GM12892 (cell line): ENCODE results near the gene FKBP9.
"Not testable (repeated sequence)": the region's sequence is repeated elsewhere in the genome, so short reads cannot be mapped to it uniquely, and the experiment has no call there.

Source experiments
- DNase-seq: peaks from one replicate; pipeline ENCODE4 v3.0.0; 2011; ENCODE audit not compliant: insufficient read length
- FAIRE-seq: peaks from 2 replicates; lab custom pipeline; 2011; peaks lifted over from hg19 to GRCh38; lab: Jason Lieb, UNC
- POLR2A ChIP-seq: IDR thresholded peaks from 2 replicates; pipeline ENCODE4 v1.6.1; 2011; ENCODE audit warnings: low read depth, low read length, control low read depth
- POLR2AphosphoS5 ChIP-seq: IDR thresholded peaks from 2 replicates; pipeline ENCODE4 v1.6.1; 2011; ENCODE audit warnings: low read depth, low read length, control low read depth
- TAF1 ChIP-seq: IDR thresholded peaks from 2 replicates; pipeline ENCODE4 v1.6.1; 2011; ENCODE audit warnings: low read depth, mild to moderate bottlenecking, control low read depth, low read length, borderline replicate concordance

FKBP9 gene

GRCh38 chr7:32937344-32938174 is 19.7 kb upstream of the FKBP9 start:
- no peak for DNase-seq
- no peak for FAIRE-seq
- TF ChIP-seq TAF1 (no peak), POLR2AphosphoS5 (no peak), POLR2A (no peak)

GRCh38 chr7:32941181-32941580 is 16.1 kb upstream of the FKBP9 start:
- TF ChIP-seq POLR2A (no peak), POLR2AphosphoS5 (no peak), TAF1 (no peak)
- DNase-seq (no peak), FAIRE-seq (no peak)

- FAIRE-seq (no peak), DNase-seq (no peak)
- no peak for TF ChIP-seq POLR2A
- TF ChIP-seq TAF1 = no peak
- TF ChIP-seq POLR2AphosphoS5 = no peak
Observed at GRCh38 chr7:32941681-32942414, 15.4 kb upstream of the FKBP9 start.

- TF ChIP-seq POLR2AphosphoS5 (no peak), TAF1 (no peak), POLR2A (peak; percentile 46; the same call in 1 of the 2 replicates)
- FAIRE-seq (peak; percentile 21), DNase-seq (peak; percentile 75)
Observed at GRCh38 chr7:32942415-32943251, 14.6 kb upstream of the FKBP9 start.

- peak; percentile 14 for FAIRE-seq
- DNase-seq = no peak
- TF ChIP-seq TAF1 = no peak
- no peak for TF ChIP-seq POLR2A
- no peak for TF ChIP-seq POLR2AphosphoS5
Observed at GRCh38 chr7:32943252-32944030, 13.8 kb upstream of the FKBP9 start.

- DNase-seq = no peak
- FAIRE-seq = no peak
- no peak for TF ChIP-seq POLR2AphosphoS5
- TF ChIP-seq POLR2A = no peak
- no peak for TF ChIP-seq TAF1
Observed at GRCh38 chr7:32947420-32947983, 9.7 kb upstream of the FKBP9 start.

GRCh38 chr7:32948202-32948601 is 9.0 kb upstream of the FKBP9 start:
- no peak for FAIRE-seq
- DNase-seq = no peak
- TF ChIP-seq POLR2A (no peak), POLR2AphosphoS5 (no peak), TAF1 (no peak)

- no peak for DNase-seq
- no peak for FAIRE-seq
- no peak for TF ChIP-seq POLR2A
Observed at GRCh38 chr7:32952876-32953275, 4.4 kb upstream of the FKBP9 start.

GRCh38 chr7:32958046-32959025 is 1.1 kb downstream of the FKBP9 start:
- no peak for DNase-seq
- FAIRE-seq = no peak
- TF ChIP-seq POLR2A (no peak), POLR2AphosphoS5 (no peak), TAF1 (no peak)

GRCh38 chr7:32963880-32964301 is 6.7 kb downstream of the FKBP9 start:
- DNase-seq, FAIRE-seq: not testable (repeated sequence)

GRCh38 chr7:32964461-32965159 is 7.4 kb downstream of the FKBP9 start:
- FAIRE-seq = peak; percentile 97
- not testable (repeated sequence) for DNase-seq

GRCh38 chr7:32966489-32967267 is 9.4 kb downstream of the FKBP9 start:
- FAIRE-seq, DNase-seq: not testable (repeated sequence)

- not testable (repeated sequence) for DNase-seq, FAIRE-seq
Observed at GRCh38 chr7:32967268-32967582, 10.0 kb downstream of the FKBP9 start.

GRCh38 chr7:32971967-32972366 is 14.7 kb downstream of the FKBP9 start:
- DNase-seq, FAIRE-seq: not testable (repeated sequence)
